ENCODE results near the gene ZNF362.

ZNF362 gene, protein sequence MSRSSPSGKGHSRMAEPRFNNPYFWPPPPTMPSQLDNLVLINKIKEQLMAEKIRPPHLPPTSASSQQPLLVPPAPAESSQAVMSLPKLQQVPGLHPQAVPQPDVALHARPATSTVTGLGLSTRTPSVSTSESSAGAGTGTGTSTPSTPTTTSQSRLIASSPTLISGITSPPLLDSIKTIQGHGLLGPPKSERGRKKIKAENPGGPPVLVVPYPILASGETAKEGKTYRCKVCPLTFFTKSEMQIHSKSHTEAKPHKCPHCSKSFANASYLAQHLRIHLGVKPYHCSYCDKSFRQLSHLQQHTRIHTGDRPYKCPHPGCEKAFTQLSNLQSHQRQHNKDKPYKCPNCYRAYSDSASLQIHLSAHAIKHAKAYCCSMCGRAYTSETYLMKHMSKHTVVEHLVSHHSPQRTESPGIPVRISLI

DNA sequence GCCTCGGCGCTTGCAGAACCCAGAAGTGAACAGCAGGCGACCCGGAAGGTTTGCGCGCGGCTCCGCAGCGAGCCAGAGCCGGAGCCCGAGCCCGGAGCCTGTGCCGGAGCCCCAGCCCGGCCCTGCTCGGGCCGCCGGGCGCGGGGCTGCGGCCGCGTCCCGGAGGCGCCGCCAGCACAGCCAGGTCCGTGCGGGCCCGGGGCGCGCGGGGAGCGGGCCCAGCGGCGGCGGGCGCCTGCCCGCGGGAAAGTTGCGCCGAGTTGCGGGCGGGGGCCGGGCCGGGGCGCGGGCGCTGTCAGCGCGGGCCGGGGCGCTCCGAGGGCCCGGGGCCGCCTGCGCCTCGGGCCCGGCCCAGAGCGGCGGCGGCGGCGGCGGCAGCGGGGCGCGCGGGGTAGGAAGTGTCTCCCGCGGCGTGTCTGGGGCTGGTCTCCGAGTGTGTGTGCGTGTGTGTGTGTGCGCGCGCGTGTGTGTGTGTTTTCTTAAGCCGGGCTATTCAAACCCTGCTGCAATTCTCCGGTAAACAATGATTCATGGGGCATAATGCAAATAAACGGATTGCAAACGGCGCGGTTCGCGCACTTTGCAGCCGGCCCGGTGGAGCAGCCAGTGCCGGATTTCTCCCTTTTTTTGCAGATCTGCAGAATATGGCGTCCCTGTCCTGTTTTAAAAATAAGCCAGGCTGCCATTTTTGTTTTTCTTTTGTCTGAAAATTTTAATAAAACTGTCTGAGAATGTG is at the start of gene ZNF362:
TSS of gene ZNF362 (plus strand) at position 22 of the 736 bp plus-strand sequence. CDS start 14,083 bp downstream, outside the sequence.
- Histone ChIP-seq H3K36me3 (ENCODE audit: insufficient read depth, low read length) (no peaks in the 10 kb centered on the region), H3K9me3 (ENCODE audit: low read length) (no peaks in the 10 kb centered on the region), H3K27me3 (ENCODE audit: insufficient read depth, low read length) (no peaks in the 10 kb centered on the region), H3K4me1 (ENCODE audit: insufficient read depth, low read length) (peaks cover 39% of the 10 kb centered on the region), H2AFZ (ENCODE audit: low read depth, low read length) (peak within 1 kb of the TSS; percentile 27), H3K4me3 (ENCODE audit: low read length) (peak within 1 kb of the TSS; percentile 92)

DNA sequence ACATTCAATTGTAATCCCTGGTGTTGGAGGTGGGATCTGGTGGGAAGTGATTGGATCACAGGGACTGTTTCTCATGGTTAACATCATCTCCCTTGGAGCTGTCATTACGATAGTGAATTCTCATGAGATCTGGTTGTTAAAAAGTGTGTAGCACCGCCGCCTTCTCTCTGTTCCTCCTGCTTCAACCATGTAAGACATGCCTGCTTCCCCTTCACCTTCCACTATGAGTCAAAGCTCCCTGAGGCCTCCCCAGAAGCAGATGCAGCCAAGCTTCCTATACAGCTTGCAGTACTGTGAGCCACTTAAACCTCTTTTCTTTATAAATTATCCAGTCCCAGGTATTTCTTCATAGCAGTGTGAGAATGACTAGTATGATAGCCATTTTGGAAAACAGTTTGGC is 44.3 kb upstream of the ZNF362 start:
- Histone ChIP-seq H3K4me3 (ENCODE audit: low read length) (no peak overlapping the region), H2AFZ (ENCODE audit: low read depth, low read length) (no peak overlapping the region), H3K4me1 (ENCODE audit: insufficient read depth, low read length) (no peaks in the 10 kb centered on the region), H3K27me3 (ENCODE audit: insufficient read depth, low read length) (no peaks in the 10 kb centered on the region), H3K9me3 (ENCODE audit: low read length) (no peaks in the 10 kb centered on the region), H3K36me3 (ENCODE audit: insufficient read depth, low read length) (no peaks in the 10 kb centered on the region)

DNA sequence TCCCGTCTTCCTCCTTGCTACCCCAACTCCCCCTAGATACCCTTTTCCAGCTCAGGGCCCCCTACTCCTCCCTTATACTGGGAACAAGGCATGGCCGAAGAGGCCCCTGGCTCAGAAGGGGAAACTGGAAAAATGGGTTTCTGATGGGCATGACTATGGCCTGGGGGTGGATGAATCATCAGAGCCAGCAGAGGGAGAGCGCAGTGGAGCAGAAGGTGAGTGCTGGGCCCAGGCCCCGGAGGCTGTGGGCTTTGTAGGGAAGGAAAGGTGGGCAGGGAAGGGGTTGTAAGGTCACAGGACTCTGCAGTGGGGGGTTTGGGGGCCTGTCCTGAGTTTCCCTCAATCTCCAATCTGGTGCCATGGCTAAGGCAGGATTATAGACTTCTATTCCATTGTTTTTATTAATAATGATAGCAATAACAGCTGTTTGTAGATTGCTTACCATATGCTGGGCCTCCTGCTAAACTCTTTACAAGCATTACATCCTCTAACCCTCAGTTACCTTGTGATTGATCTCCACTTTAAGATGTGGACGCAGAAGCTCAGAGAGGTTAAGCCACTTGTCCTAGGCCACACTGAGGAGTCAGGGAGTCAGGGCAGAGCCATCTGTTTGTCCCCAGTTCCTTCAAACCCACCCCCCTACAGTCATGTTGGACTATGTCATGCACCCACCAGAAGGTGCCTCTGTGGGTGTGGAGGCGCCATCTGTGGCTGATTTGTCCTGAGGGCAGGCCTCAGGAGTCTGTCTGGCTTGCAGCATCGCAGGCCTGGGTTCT is 36.2 kb upstream of the ZNF362 start:
- no peaks in the 10 kb centered on the region for H3K9me3 ChIP-seq (ENCODE audit: low read length)
- no peaks in the 10 kb centered on the region for H3K36me3 ChIP-seq (ENCODE audit: insufficient read depth, low read length)
- no peaks in the 10 kb centered on the region for H3K27me3 ChIP-seq (ENCODE audit: insufficient read depth, low read length)
- H2AFZ ChIP-seq (ENCODE audit: low read depth, low read length): no peak overlapping the region
- no peaks in the 10 kb centered on the region for H3K4me1 ChIP-seq (ENCODE audit: insufficient read depth, low read length)
- H3K4me3 ChIP-seq (ENCODE audit: low read length): no peak overlapping the region

- Histone ChIP-seq H3K27me3 (ENCODE audit: insufficient read depth, low read length) (no peaks in the 10 kb centered on the region), H3K4me1 (ENCODE audit: insufficient read depth, low read length) (no peaks in the 10 kb centered on the region), H3K4me3 (ENCODE audit: low read length) (no peak overlapping the region), H3K9me3 (ENCODE audit: low read length) (no peaks in the 10 kb centered on the region), H3K36me3 (ENCODE audit: insufficient read depth, low read length) (no peaks in the 10 kb centered on the region), H2AFZ (ENCODE audit: low read depth, low read length) (no peak overlapping the region)
Observed at GRCh38 chr1:33220676-33221384, 35.5 kb upstream of the ZNF362 start.

DNA sequence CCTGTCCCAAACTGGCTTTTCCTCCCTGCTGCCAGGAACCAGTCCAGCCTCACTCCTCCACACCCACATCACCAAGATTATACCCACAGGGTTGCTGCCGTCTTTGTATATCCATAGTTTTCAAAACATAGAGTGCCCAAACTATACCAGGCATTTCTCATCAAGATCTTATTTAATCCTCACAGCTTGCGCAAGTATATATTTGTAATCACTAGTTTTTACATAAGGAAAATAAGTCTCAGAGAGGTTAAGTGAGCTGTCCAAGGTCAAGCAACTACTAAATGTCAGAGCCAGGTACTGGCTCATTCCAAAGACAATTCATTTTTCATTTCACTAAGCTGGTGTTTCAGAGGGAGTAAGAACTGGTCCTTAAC is 34.9 kb upstream of the ZNF362 start:
- H3K4me3 ChIP-seq (ENCODE audit: low read length): no peak overlapping the region
- no peaks in the 10 kb centered on the region for H3K4me1 ChIP-seq (ENCODE audit: insufficient read depth, low read length)
- H2AFZ ChIP-seq (ENCODE audit: low read depth, low read length): no peak overlapping the region
- H3K36me3 ChIP-seq (ENCODE audit: insufficient read depth, low read length): no peaks in the 10 kb centered on the region
- H3K27me3 ChIP-seq (ENCODE audit: insufficient read depth, low read length): no peaks in the 10 kb centered on the region
- H3K9me3 ChIP-seq (ENCODE audit: low read length): no peaks in the 10 kb centered on the region

DNA sequence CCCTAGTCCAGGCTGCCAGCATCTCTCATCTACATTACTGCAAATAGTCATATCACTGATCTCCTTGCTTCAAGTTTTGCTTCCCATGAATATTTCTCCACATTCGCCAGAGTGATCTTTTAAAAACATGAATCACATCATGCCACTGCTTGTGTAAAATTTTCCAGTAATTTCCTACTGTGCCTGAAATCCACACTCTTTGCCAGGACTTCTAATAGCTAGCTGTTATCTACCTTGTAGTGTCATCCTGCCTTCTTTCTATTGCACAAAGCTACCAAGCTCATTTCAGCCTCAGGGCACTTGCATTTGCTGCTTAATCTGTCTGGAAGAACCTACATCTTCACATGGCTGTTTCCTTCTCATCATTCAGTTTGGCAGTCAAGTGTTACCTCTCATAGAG is 33.9 kb upstream of the ZNF362 start:
- H2AFZ ChIP-seq (ENCODE audit: low read depth, low read length): no peak overlapping the region
- no peaks in the 10 kb centered on the region for H3K4me1 ChIP-seq (ENCODE audit: insufficient read depth, low read length)
- H3K36me3 ChIP-seq (ENCODE audit: insufficient read depth, low read length): no peaks in the 10 kb centered on the region
- no peak overlapping the region for H3K4me3 ChIP-seq (ENCODE audit: low read length)
- H3K27me3 ChIP-seq (ENCODE audit: insufficient read depth, low read length): no peaks in the 10 kb centered on the region
- H3K9me3 ChIP-seq (ENCODE audit: low read length): no peaks in the 10 kb centered on the region

DNA sequence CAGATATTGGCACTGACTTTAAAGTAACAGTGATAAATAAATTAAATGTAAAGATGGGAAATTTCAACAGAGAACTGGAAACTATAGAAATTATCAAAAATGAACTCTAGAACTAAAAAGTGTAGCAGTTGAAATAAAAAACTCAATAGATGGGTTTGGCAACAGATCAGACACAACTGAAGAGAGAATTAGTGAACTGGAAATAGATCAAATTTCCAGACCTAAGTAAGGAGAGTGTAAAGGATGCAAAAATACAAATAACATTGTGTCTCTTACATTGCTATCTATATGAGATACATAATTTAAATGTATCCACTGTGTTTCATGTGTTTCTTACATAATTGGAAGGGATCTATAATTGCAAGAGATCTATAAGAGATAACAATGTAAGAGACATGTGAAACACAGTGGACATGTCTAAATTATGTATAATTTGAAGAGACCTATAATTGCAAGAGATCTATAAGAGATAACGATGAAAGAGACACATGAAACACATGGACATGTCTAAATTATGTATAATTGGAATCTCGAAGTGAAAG is 32.1 kb upstream of the ZNF362 start:
- no peaks in the 10 kb centered on the region for H3K4me1 ChIP-seq (ENCODE audit: insufficient read depth, low read length)
- no peak overlapping the region for H3K4me3 ChIP-seq (ENCODE audit: low read length)
- H3K36me3 ChIP-seq (ENCODE audit: insufficient read depth, low read length): no peaks in the 10 kb centered on the region
- H3K9me3 ChIP-seq (ENCODE audit: low read length): no peaks in the 10 kb centered on the region
- H2AFZ ChIP-seq (ENCODE audit: low read depth, low read length): no peak overlapping the region
- no peaks in the 10 kb centered on the region for H3K27me3 ChIP-seq (ENCODE audit: insufficient read depth, low read length)

- H3K9me3 ChIP-seq (ENCODE audit: low read length): no peaks in the 10 kb centered on the region
- no peak overlapping the region for H3K4me3 ChIP-seq (ENCODE audit: low read length)
- no peaks in the 10 kb centered on the region for H3K36me3 ChIP-seq (ENCODE audit: insufficient read depth, low read length)
- H2AFZ ChIP-seq (ENCODE audit: low read depth, low read length): no peak overlapping the region
- no peaks in the 10 kb centered on the region for H3K4me1 ChIP-seq (ENCODE audit: insufficient read depth, low read length)
- no peaks in the 10 kb centered on the region for H3K27me3 ChIP-seq (ENCODE audit: insufficient read depth, low read length)
Observed at GRCh38 chr1:33225586-33225985, 30.7 kb upstream of the ZNF362 start.

- no peaks in the 10 kb centered on the region for H3K9me3 ChIP-seq (ENCODE audit: low read length)
- H3K4me1 ChIP-seq (ENCODE audit: insufficient read depth, low read length): no peaks in the 10 kb centered on the region
Observed at GRCh38 chr1:33228935-33229487, 27.3 kb upstream of the ZNF362 start.

DNA sequence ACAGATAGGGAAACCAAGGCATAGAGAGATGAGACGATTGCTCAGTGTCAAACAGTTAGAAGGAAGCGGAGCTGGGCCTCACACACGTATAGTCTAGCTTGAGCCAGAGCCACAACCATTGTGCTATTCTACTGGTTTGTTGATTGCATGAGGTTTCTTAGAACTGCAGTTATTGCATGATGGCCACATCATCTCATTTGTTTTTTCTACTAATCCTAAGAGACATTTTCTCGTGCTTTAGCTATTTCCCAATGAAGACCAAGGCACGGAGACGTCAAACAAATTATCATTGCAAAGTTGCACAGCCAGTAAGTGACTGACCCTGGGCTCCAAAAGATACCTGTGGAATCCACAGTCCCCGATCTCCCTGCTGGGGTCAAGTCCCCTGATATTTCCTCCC is 25.1 kb upstream of the ZNF362 start:
- Histone ChIP-seq H3K27me3 (ENCODE audit: insufficient read depth, low read length) (no peaks in the 10 kb centered on the region), H3K36me3 (ENCODE audit: insufficient read depth, low read length) (no peaks in the 10 kb centered on the region), H3K4me1 (ENCODE audit: insufficient read depth, low read length) (peaks cover 4% of the 10 kb centered on the region), H3K9me3 (ENCODE audit: low read length) (no peaks in the 10 kb centered on the region), H3K4me3 (ENCODE audit: low read length) (no peak overlapping the region), H2AFZ (ENCODE audit: low read depth, low read length) (no peak overlapping the region)

More at GRCh38 chr1:33228935-33229487, 27.3 kb upstream of the ZNF362 start:
- Histone ChIP-seq H3K36me3 (ENCODE audit: insufficient read depth, low read length) (no peaks in the 10 kb centered on the region), H2AFZ (ENCODE audit: low read depth, low read length) (no peak overlapping the region), H3K4me3 (ENCODE audit: low read length) (no peak overlapping the region), H3K27me3 (ENCODE audit: insufficient read depth, low read length) (no peaks in the 10 kb centered on the region)

DNA sequence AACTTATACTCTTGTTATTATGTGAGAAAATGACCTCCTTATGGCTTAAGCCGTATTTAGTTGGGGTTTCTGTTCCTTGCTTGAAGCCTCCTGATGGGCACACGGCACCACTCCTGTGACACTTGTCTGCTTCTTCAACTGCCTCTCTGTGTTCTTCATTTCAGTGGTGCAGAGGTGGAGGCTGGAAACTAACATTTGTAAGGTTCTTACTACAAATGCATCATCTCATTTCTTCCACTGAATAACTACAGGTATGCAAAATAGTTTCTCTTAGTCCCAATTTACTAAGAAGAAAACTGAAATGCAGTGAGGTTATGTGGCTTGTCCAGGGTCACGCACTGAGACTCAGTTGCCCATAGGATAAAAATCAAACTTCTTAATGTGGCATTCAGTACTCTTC is 23.6 kb upstream of the ZNF362 start:
- Histone ChIP-seq H3K4me3 (ENCODE audit: low read length) (no peak overlapping the region), H3K36me3 (ENCODE audit: insufficient read depth, low read length) (no peaks in the 10 kb centered on the region), H2AFZ (ENCODE audit: low read depth, low read length) (no peak overlapping the region), H3K9me3 (ENCODE audit: low read length) (no peaks in the 10 kb centered on the region), H3K27me3 (ENCODE audit: insufficient read depth, low read length) (no peaks in the 10 kb centered on the region), H3K4me1 (ENCODE audit: insufficient read depth, low read length) (peaks cover 4% of the 10 kb centered on the region)

DNA sequence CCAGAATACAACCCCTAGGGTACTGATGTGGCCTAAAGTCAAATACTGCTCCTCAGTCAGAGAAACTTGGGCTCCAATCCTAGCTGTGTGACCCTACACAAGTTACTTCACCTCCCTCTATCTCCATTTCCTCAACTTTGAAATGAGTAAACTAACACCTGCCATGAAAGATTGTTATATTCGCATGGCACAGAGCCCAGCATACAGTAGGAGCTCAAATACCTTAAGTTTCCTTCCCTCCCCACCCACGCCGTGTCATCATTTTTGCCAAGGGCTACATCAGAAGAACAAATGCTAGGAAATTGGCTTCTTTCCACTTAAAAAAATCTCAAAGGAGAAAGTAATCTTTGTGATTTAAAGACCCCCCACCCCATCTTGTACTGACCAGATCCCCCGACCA is 22.2 kb upstream of the ZNF362 start:
- H3K4me3 ChIP-seq (ENCODE audit: low read length): no peak overlapping the region
- H3K4me1 ChIP-seq (ENCODE audit: insufficient read depth, low read length): peaks cover 4% of the 10 kb centered on the region
- no peaks in the 10 kb centered on the region for H3K9me3 ChIP-seq (ENCODE audit: low read length)
- H3K27me3 ChIP-seq (ENCODE audit: insufficient read depth, low read length): no peaks in the 10 kb centered on the region
- no peaks in the 10 kb centered on the region for H3K36me3 ChIP-seq (ENCODE audit: insufficient read depth, low read length)
- H2AFZ ChIP-seq (ENCODE audit: low read depth, low read length): no peak overlapping the region

Data from neuron (in vitro differentiated cells).